Measurements from ENCODE around the gene CASP8. TPM values are rescaled to one million over a fixed set of nuclear protein-coding genes. Genes with fewer than 3 reads are reported as not detected.
"Not testable (repeated sequence)": the region's sequence is repeated elsewhere in the genome, so short reads cannot be mapped to it uniquely, and the experiment has no call there.

CASP8 gene
- total RNA-seq, 1 donor from 2014 or later, result 39.5 TPM

DNA sequence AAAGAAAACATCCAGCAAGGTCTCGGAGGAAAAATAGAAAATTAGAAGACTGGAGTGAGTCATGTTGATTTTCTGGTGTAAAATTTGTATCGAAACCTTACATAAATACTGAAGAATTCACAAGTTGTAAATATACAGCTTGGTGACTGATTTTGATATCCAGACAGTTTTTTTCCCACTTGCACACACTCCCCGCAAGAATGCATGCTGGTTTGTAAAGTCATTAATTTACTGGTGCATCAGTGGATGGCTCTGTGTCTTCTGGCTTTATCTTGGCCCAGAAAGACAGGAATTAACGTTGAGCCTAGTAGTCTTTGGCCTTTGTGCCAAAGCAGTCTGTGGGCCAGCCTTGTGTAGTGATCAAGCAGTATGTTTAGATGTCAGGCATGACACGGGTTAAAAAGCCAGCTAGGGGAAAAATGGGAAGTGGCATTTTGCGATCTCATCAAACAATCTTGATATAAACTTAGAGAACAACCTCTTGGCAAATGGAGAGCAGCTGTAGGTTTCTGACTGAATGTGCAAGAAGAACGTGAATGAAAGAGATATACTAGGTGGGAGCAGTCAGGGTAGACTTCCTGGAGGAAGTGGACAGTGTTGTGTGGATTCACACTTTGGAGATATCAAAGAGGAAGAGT, 22.7 kb upstream of the CASP8 start:
- DNase-seq, result no peak
- H3K36me3 ChIP-seq, result no peaks in the 10 kb centered on the region
- H3K27me3 ChIP-seq, result no peaks in the 10 kb centered on the region
- H3K4me3 ChIP-seq, result no peak overlapping the region
- intact Hi-C loops (cut with DNase I), result loop anchor here (10.0 kb wide), 1 partner anchor 127 kb away; no protein-coding TSS in a partner anchor
- no peak for ATAC-seq
- TF ChIP-seq, protein P1, sequence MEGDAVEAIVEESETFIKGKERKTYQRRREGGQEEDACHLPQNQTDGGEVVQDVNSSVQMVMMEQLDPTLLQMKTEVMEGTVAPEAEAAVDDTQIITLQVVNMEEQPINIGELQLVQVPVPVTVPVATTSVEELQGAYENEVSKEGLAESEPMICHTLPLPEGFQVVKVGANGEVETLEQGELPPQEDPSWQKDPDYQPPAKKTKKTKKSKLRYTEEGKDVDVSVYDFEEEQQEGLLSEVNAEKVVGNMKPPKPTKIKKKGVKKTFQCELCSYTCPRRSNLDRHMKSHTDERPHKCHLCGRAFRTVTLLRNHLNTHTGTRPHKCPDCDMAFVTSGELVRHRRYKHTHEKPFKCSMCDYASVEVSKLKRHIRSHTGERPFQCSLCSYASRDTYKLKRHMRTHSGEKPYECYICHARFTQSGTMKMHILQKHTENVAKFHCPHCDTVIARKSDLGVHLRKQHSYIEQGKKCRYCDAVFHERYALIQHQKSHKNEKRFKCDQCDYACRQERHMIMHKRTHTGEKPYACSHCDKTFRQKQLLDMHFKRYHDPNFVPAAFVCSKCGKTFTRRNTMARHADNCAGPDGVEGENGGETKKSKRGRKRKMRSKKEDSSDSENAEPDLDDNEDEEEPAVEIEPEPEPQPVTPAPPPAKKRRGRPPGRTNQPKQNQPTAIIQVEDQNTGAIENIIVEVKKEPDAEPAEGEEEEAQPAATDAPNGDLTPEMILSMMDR (IDR thresholded peaks at IDR 0.05), result no peak
- peaks cover 45% of the 10 kb centered on the region for H3K4me1 ChIP-seq
- no peak overlapping the region for H3K27ac ChIP-seq
- no peaks in the 10 kb centered on the region for H3K9me3 ChIP-seq

DNA sequence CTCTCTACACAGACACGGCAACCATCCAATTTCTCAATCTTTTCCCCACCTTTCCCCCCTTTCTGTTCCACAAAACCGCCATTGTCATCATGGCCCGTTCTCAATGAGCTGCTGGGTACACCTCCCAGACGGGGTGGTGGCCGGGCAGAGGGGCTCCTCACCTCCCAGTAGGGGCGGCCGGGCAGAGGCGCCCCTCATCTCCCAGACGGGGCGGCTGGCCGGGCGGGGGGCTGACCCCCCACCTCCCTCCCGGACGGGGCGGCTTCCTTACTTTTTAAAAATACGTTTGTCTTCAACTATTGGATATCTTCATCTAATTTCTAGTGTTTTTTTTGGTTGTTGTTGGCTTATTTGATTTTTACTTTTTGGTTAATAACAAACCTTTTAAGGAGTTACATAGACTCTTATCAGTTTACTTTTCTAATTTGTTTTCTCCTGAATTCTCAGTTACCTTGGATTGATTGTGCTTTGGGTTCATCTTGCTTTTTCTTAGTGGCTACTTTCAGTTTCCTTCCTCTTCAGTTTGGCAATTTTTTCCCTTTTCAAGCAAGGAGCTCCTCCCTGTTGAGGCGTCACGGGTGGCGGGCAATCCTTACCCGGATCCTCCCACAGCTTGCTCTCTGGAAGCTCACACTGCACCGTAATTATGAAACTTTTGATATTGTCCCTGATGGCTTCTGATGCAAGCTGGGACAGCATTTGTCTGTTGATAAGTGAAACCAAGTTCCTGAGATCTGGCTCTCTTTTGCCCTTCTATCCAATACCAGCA, 21.0 kb upstream of the CASP8 start:
- not testable (repeated sequence) for H3K4me3 ChIP-seq, H3K27me3 ChIP-seq, H3K36me3 ChIP-seq, H3K9me3 ChIP-seq
- peak; percentile 87 for DNase-seq
- intact Hi-C loops (cut with DNase I), result loop anchor here (10.0 kb wide), 1 partner anchor 125 kb away; no protein-coding TSS in a partner anchor
- ATAC-seq, result peak; percentile 89
- Histone ChIP-seq H3K27ac (peak overlapping the region; percentile 52), H3K4me1 (peaks cover 36% of the 10 kb centered on the region)

DNA sequence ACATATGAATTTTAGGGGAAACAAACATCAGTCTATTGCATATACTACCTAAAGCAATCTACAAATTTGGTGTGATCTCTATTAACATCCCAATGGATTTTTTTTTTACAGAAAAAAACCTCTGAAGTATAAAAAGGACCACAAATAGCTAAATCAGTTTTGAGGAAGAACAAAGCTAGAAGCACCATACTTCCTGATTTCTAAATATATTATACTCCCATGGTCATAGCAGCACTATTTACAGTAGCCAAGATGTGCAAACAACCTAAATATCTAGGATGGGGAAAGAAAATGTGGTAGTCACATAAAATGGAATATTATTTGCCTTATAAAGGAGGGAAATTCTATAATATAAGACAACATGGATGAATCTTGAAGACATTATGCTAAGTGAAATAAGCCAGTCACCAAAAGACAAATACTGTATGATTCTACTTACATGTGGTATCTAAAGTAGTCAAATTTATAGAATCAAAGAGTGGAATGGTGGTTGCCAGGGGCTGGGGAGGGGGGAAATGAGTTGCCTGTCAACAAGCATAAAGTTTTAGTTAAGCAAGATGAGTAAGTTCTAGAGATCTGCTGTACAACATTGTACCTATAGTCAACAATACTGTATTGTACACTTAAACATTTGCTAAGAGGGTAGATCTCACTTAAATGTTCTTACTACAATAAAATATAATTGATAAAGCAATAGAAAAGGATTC, 17.6 kb upstream of the CASP8 start:
- intact Hi-C loops (cut with DNase I), result no loop called here
- H3K4me3 ChIP-seq, result no peak overlapping the region
- TF ChIP-seq, protein P1 (IDR thresholded peaks at IDR 0.05), result no peak
- no peaks in the 10 kb centered on the region for H3K9me3 ChIP-seq
- DNase-seq, result no peak
- peaks cover 11% of the 10 kb centered on the region for H3K4me1 ChIP-seq
- H3K27ac ChIP-seq, result no peak overlapping the region
- ATAC-seq, result no peak
- no peaks in the 10 kb centered on the region for H3K27me3 ChIP-seq
- H3K36me3 ChIP-seq, result no peaks in the 10 kb centered on the region

DNA sequence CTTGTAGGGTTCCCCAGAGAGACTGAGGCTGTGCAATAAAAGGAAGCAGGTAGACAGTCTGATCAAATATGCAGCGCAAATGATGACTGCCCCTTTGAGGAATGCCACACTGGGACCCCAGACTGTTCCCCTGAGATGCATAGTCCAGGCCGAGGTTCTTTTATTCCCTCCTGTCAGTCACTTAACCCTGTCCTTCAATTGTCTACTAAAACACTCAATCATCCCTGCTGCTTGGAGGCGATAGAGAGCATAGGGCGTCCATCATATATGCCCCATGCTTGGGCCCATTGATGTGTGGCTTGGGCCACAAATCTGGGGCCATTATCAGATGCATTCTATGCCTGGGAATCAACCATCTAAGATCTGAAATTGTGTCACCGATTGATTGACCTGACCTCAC, 15.5 kb upstream of the CASP8 start:
- no peak overlapping the region for H3K4me3 ChIP-seq
- H3K27me3 ChIP-seq, result no peaks in the 10 kb centered on the region
- peaks cover 4% of the 10 kb centered on the region for H3K4me1 ChIP-seq
- no peak overlapping the region for H3K27ac ChIP-seq
- ATAC-seq, result no peak
- TF ChIP-seq, protein P1 (IDR thresholded peaks at IDR 0.05), result no peak
- no peak for DNase-seq
- intact Hi-C loops (cut with DNase I), result no loop called here
- no peaks in the 10 kb centered on the region for H3K9me3 ChIP-seq
- H3K36me3 ChIP-seq, result no peaks in the 10 kb centered on the region

DNA sequence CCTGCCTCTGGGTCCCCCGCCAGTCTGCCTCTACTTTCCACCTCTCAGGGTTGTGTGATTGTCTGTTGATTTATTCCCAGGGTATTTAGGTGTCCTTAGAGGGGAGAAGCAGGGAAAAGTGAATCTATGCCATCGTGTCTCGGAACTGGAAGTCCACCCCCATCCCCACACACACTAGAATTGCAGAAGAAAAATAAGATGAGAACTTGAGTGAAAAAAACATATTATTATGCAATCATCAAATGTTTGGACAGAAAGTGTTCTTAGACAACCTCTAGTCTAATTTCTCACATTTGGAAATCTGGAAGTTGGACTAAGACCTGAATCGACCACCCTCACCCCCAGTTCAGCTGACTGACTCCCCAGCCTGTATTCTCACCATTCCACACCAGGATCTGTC, 14.1 kb upstream of the CASP8 start:
- TF ChIP-seq, protein P1 (IDR thresholded peaks at IDR 0.05), result no peak
- Histone ChIP-seq H3K9me3 (no peaks in the 10 kb centered on the region), H3K27ac (peak overlapping the region; percentile 75), H3K4me3 (no peak overlapping the region), H3K4me1 (peaks cover 4% of the 10 kb centered on the region), H3K27me3 (no peaks in the 10 kb centered on the region), H3K36me3 (no peaks in the 10 kb centered on the region)
- DNase-seq (no peak), ATAC-seq (peak; percentile 65)
- intact Hi-C loops (cut with DNase I), result no loop called here

Measured in upper lobe of right lung (tissue), 1 donor.